WTC11 (cell line): ENCODE data around the gene UCKL1.

Source experiments
- ATF1 ChIP-seq: sonication (generic); formaldehyde crosslinking; IDR thresholded peaks from 2 replicates; pipeline ENCODE4 v1.8.1; 2023; ENCODE audit warnings: mild to moderate bottlenecking, moderate library complexity, missing genetic modification reagents
- CBFB ChIP-seq: sonication (generic); formaldehyde crosslinking; IDR thresholded peaks from 2 replicates; pipeline ENCODE4 v1.8.1; 2022; ENCODE audit warnings: mild to moderate bottlenecking, low read depth, missing genetic modification reagents
- IRF2 ChIP-seq: sonication (generic); formaldehyde crosslinking; IDR thresholded peaks from 2 replicates; pipeline ENCODE4 v1.8.0; 2022; ENCODE audit warnings: low read depth, missing genetic modification reagents, borderline replicate concordance
- ZNF416 ChIP-seq: fragments of 250-450 bp; sonication (Bioruptor Pico); IDR thresholded peaks from 2 replicates; pipeline ENCODE4 v1.9.0; 2021; ENCODE audit warnings: mild to moderate bottlenecking, inconsistent platforms
- TF ChIP-seq, protein P1 (sequence below): fragments of 200-600 bp; IDR thresholded peaks from 2 replicates; pipeline ENCODE4 v1.8.0; 2022; ENCODE audit warnings: antibody characterized with exemption
- TF ChIP-seq, protein P2 (sequence below): sonication (generic); formaldehyde crosslinking; IDR thresholded peaks from 2 replicates; pipeline ENCODE4 v1.8.1; 2023; ENCODE audit warnings: mild to moderate bottlenecking, missing genetic modification reagents, moderate library complexity

DNA sequence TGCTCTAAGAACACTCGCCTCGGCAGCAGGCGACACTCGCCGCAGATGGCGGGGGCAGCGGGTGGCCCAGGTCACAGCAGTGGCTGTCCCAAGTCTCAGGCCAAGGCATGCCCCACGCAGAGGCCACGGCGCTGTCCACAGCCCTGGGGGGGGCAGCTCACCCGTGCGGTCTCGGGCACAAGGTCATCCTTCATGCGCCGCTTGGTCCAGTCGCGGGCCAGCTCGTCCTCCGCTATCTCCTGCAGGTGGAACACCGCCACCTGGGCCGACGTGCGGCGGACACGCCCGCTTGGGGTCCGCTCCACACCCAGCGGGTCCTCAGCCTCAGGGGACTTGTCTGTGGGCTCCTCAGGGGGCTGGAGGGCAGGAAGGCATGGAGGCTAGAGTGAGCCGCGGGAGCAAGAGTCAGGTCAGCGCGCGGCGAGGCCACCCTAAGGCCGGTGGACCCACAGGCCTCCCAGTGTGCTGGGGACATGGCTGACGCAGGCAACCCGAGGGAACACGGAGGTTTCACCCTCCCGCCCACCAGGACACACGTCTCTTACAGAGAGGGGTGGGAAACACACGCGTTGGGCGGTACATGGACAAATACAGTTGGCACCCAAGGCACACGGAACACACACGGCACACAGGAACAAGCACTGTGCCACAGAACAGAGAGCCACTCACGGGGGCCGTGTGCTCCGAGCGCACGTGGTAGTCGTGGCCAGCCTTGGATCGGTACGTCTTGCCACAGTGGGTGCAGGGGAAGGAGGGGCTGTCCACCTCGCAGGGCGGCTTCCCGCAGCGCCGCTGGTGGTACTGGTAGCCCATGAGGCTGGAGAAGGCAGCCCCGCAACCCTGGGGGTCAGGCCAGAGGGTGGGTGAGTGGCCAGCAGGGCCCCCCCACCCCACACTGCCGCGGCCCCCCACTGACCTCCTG is 6.5 kb upstream of the UCKL1 start:
- TF ChIP-seq ATF1 (no peak), CBFB (CRISPR knock-in tag) (no peak), IRF2 (CRISPR knock-in tag) (no peak), ZNF416 (CRISPR knock-in tag) (no peak)
- TF ChIP-seq, protein P1, sequence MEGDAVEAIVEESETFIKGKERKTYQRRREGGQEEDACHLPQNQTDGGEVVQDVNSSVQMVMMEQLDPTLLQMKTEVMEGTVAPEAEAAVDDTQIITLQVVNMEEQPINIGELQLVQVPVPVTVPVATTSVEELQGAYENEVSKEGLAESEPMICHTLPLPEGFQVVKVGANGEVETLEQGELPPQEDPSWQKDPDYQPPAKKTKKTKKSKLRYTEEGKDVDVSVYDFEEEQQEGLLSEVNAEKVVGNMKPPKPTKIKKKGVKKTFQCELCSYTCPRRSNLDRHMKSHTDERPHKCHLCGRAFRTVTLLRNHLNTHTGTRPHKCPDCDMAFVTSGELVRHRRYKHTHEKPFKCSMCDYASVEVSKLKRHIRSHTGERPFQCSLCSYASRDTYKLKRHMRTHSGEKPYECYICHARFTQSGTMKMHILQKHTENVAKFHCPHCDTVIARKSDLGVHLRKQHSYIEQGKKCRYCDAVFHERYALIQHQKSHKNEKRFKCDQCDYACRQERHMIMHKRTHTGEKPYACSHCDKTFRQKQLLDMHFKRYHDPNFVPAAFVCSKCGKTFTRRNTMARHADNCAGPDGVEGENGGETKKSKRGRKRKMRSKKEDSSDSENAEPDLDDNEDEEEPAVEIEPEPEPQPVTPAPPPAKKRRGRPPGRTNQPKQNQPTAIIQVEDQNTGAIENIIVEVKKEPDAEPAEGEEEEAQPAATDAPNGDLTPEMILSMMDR: no peak
- TF ChIP-seq, protein P2, sequence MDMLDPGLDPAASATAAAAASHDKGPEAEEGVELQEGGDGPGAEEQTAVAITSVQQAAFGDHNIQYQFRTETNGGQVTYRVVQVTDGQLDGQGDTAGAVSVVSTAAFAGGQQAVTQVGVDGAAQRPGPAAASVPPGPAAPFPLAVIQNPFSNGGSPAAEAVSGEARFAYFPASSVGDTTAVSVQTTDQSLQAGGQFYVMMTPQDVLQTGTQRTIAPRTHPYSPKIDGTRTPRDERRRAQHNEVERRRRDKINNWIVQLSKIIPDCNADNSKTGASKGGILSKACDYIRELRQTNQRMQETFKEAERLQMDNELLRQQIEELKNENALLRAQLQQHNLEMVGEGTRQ (CRISPR knock-in tag): no peak
